ENCODE measurements around the gene PCDHGA8.
"Not testable (repeated sequence)": the region's sequence is repeated elsewhere in the genome, so short reads cannot be mapped to it uniquely, and the experiment has no call there.

Gene PCDHGA8

GRCh38 chr5:141392429-141393198 lies at the start of gene PCDHGA8:
PCDHGA8 (plus strand) TSS chr5:141392633; CDS start chr5:141392814, 181 bp downstream.
- DNase-seq (ENCODE audit: low spot score): no peak

GRCh38 chr5:141342773-141343172 lies 49.7 kb upstream of the PCDHGA8 start:
- no peak for DNase-seq (ENCODE audit: low spot score)

GRCh38 chr5:141343242-141343952 lies 49.0 kb upstream of the PCDHGA8 start, which contains the start of gene PCDHGA3:
PCDHGA3 (plus strand) TSS chr5:141343829; CDS start chr5:141344034, 205 bp downstream.
- DNase-seq (ENCODE audit: low spot score): no peak

DNA sequence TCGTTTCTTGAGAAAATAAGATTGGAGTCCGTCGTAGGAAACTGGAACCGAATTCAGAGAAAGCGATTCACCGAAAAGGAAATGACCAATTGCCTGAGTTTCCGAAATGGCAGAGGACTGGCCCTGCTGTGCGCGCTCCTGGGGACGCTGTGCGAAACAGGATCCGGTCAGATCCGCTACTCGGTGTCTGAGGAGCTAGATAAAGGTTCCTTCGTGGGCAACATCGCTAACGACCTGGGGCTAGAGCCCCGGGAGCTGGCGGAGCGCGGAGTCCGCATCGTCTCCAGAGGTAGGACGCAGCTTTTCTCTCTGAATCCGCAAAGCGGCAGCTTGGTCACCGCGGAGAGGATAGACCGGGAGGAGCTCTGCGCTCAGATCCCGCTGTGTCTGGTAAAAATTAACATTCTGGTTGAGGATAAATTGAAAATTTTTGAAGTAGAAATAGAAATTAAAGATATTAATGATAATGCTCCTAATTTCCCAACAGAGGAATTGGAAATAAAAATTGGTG lies 48.4 kb upstream of the PCDHGA8 start:
- no peak for DNase-seq (ENCODE audit: low spot score)

DNA sequence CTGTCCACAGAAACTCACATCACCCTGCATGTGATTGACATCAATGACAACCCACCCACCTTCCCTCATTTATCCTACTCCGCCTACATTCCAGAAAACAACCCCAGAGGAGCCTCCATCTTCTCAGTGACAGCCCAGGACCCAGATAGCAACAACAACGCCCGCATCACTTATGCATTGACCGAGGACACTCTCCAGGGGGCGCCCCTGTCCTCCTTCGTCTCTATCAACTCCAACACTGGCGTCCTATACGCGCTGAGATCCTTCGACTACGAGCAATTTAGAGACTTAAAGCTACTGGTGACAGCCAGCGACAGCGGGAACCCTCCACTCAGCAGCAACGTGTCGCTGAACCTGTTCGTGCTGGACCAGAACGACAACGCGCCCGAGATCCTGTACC lies 47.1 kb upstream of the PCDHGA8 start:
- DNase-seq (ENCODE audit: low spot score): no peak

GRCh38 chr5:141346017-141346416 lies 46.4 kb upstream of the PCDHGA8 start:
- not testable (repeated sequence) for DNase-seq (ENCODE audit: low spot score)

- peak; percentile 84 for DNase-seq (ENCODE audit: low spot score)
Observed at GRCh38 chr5:141349917-141350619, 42.4 kb upstream of the PCDHGA8 start, which contains the start of gene PCDHGB1. PCDHGB1 (plus strand) TSS chr5:141350099; CDS start chr5:141350261, 162 bp downstream.

- DNase-seq (ENCODE audit: low spot score): no peak
Observed at GRCh38 chr5:141351591-141351990, 40.8 kb upstream of the PCDHGA8 start.

DNA sequence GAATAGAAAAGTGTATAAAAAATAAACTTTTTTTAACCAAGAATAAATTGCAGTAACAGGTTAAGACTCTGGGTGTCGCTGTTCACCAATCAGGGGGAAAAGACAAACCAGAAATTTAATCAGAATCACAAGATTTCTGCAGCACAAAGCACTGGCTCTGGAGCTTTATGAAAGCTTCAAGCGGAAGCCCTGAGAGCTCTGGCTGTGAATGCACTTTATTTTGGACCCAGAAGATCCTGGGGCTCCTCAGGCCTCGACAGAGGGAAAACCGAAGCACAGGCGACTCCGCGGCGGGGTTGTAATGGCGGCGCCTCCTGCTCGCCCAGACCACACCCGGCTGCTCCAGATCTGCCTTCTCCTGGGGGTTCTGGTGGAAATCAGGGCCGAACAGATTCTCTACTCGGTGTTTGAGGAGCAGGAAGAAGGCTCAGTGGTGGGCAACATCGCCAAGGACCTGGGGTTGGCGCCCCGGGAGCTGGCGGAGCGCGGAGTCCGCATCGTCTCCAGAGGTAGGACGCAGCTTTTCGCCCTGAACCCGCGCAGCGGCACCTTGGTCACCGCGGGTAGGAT lies 37.4 kb upstream of the PCDHGA8 start, which contains the start of gene PCDHGA4:
Gene PCDHGA4, plus strand, starts transcription at position 122 of the 570 bp plus-strand sequence. Its CDS starts 87 bp downstream, at position 209.
- DNase-seq (ENCODE audit: low spot score): no peak

DNA sequence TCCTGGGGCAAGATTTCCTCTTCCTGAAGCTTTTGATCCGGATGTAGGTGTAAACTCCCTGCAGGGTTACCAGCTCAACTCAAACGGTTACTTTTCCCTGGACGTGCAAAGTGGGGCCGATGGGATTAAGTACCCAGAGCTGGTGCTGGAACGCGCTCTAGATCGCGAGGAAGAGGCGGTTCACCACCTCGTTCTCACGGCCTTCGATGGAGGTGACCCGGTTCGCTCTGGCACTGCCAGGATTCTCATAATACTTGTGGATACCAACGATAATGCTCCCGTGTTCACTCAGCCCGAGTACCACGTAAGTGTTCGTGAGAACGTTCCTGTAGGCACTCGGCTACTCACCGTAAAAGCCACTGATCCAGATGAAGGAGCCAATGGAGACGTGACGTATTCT lies 36.8 kb upstream of the PCDHGA8 start:
- no peak for DNase-seq (ENCODE audit: low spot score)

DNA sequence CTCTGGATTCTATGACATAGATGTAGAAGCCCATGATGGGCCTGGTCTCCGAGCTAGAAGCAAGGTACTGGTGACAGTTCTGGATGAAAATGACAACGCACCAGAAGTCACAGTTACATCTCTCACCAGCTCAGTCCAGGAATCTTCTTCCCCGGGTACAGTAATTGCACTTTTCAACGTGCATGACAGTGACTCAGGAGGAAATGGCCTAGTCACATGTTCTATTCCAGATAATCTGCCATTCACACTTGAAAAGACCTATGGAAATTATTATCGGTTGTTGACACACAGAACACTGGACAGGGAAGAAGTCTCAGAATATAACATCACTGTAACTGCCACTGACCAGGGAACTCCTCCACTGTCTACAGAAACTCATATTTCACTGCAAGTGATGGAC lies 36.3 kb upstream of the PCDHGA8 start:
- peak; percentile 20 for DNase-seq (ENCODE audit: low spot score)

GRCh38 chr5:141356950-141357349 lies 35.5 kb upstream of the PCDHGA8 start:
- DNase-seq (ENCODE audit: low spot score): no peak

- DNase-seq (ENCODE audit: low spot score): peak; percentile 80
Observed at GRCh38 chr5:141359790-141360426, 32.5 kb upstream of the PCDHGA8 start, which contains the start of gene PCDHGB2. PCDHGB2 (plus strand) TSS chr5:141359994; CDS start chr5:141360136, 142 bp downstream.

DNA sequence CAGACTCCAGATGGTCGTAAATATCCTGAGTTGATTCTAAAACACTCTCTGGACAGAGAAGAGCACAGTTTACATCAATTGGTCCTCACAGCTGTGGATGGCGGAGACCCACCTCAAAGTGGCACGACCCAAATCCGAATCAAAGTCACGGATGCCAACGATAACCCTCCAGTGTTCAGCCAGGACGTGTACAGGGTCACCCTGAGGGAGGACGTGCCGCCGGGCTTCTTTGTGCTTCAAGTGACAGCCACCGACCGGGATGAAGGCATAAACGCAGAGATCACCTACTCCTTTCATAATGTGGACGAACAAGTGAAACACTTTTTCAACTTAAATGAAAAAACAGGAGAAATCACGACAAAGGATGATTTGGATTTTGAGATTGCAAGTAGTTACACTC lies 31.7 kb upstream of the PCDHGA8 start:
- DNase-seq (ENCODE audit: low spot score): no peak

DNA sequence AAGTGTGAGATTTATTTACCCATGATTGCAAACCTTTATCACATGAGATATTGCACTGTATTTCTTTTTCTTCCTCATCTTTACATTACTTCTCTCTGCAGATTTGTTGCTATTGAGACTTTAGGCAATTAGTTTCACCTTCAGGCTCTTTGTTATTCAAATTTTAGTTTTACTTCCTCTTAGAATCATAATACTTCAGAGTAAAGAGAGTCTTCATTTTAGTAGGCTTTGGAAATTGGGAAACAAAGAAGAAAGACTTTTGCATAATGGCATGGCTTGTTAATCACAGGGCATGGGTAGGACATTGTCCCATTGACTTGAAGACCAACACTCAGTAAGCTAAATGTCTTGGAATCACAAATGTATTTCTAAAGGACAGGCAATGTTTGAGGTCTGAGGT lies 29.7 kb upstream of the PCDHGA8 start:
- no peak for DNase-seq (ENCODE audit: low spot score)

- no peak for DNase-seq (ENCODE audit: low spot score)
Observed at GRCh38 chr5:141363952-141364660, 28.3 kb upstream of the PCDHGA8 start, which contains the start of gene PCDHGA5. PCDHGA5 (plus strand) TSS chr5:141364162; CDS start chr5:141364331, 169 bp downstream.

GRCh38 chr5:141366016-141366896 lies 26.2 kb upstream of the PCDHGA8 start:
- no peak for DNase-seq (ENCODE audit: low spot score)

DNA sequence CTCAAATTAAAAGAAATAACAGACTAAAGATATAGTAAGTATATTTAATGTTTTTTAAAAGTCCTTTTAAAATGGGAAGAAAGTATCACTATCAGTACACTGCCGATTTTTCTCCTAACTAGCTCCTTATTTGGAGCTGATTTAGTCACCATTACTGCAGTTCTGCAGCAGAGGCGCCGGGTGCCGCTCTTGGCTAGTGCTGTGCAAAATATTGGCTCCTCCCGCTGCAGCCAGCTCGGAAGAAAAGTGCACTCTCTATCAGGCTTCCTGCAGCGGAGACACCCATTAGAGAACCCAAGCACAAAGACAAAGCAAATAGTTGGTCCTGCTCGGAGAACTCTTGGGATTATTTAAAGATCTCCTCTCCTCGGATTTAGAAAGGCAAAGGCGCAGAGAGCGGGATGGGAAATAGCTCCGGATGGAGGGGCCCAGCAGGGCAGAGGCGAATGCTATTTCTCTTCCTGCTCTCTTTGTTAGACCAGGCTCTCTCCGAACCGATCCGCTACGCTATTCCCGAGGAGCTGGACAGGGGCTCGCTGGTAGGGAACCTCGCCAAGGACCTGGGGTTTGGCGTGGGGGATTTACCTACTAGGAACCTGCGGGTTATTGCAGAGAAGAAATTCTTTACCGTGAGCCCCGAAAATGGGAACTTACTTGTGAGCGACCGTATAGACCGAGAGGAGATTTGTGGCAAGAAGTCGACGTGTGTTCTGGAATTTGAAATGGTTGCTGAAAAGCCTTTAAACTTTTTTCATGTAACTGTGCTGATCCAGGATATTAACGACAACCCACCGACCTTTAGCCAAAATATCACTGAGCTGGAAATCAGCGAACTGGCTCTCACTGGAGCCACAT lies 22.2 kb upstream of the PCDHGA8 start, which contains the start of gene PCDHGB3:
Gene PCDHGB3, plus strand, starts transcription at position 249 of the 855 bp plus-strand sequence. Its CDS starts 153 bp downstream, at position 402.
- DNase-seq (ENCODE audit: low spot score): no peak

Data from RKO (cell line).